K562 (cell line): ENCODE results near the gene TRPC4. TPM values are rescaled to one million over a fixed set of nuclear protein-coding genes. Genes with fewer than 3 reads are reported as not detected.

Experiments
- ATAC-seq: fragments of 200-7000 bp; cut with Tn5 transposase; 3 replicates; pipeline ENCODE4 v1.9.1; 2020; ENCODE audit warnings: moderate library complexity
- BruUV-seq: library from RNA; stranded (reverse); fragments of 400-500 nt; replicated peaks from 2 replicates; lab custom pipeline; 2021; lab: Mats Ljungman, UMichigan
- CTCF ChIA-PET: fragments of 300-600 bp; formaldehyde crosslinking; extraction: SDS; loops from one replicate; lab custom pipeline; 2021; ENCODE audit warnings: low intra/inter-chr PET ratio; lab: Yijun Ruan, JAX
- POLR2A ChIA-PET: fragments of 300-600, 350-650 bp; sonication (Branson Sonifier 250); formaldehyde crosslinking; extraction: SDS; loops from one replicate; lab custom pipeline; 2021; ENCODE audit warnings: antibody characterized with exemption, inconsistent platforms; lab: Yijun Ruan, JAX
- DNase-seq, 4 experiments: peaks; one replicate each; pipeline versions ENCODE4 v3.0.0 to v3.0.0-alpha.2; 2011 to 2018; ENCODE audit warnings: low spot score in 3 of 4, mixed read lengths in 3 of 4; ENCODE audit errors: extremely low read depth in 1 of 4
- FAIRE-seq: peaks from 2 replicates; lab custom pipeline; 2011; peaks lifted over from hg19 to GRCh38; lab: Jason Lieb, UNC
- H2AFZ ChIP-seq: 2 replicates; pipeline ENCODE4 v1.6.0; 2011; ENCODE audit warnings: low read depth, low read length, control low read depth, inconsistent platforms
- H3K27ac ChIP-seq: fragments of 200-600 bp; 3 replicates; pipeline ENCODE4 v1.8.0; 2011; ENCODE audit warnings: low read depth, mild to moderate bottlenecking, control low read depth, inconsistent platforms, low read length, moderate library complexity, mixed read lengths; ENCODE audit errors: extremely low read depth
- H3K27me3 ChIP-seq, 2 experiments: fragments of 300-600 bp in 1 of 2; 2 replicates in 1 of 2; 3 replicates in 1 of 2; pipeline versions ENCODE4 v1.6.0 to v1.8.0; 2011; ENCODE audit warnings: inconsistent platforms in 2 of 2, low read length in 2 of 2, mild to moderate bottlenecking in 1 of 2, mixed read lengths in 1 of 2, moderate library complexity in 1 of 2; ENCODE audit not compliant: control insufficient read depth in 2 of 2, insufficient read depth in 2 of 2
- H3K36me3 ChIP-seq: fragments of 300-600 bp; 3 replicates; pipeline ENCODE4 v1.8.0; 2011; ENCODE audit warnings: mild to moderate bottlenecking, low read length, inconsistent platforms; ENCODE audit not compliant: control insufficient read depth, insufficient read depth
- H3K4me1 ChIP-seq, 2 experiments: fragments of 200-600 bp in 1 of 2; replicated peaks in 1 of 2; 2 replicates in 1 of 2; 3 replicates in 1 of 2; pipeline versions ENCODE4 v1.5.1 to v1.8.0; 2011; ENCODE audit warnings: inconsistent platforms in 2 of 2, low read length in 2 of 2, mild to moderate bottlenecking in 1 of 2, mixed read lengths in 1 of 2, moderate library complexity in 1 of 2; ENCODE audit not compliant: control insufficient read depth in 2 of 2, insufficient read depth in 2 of 2
- H3K4me2 ChIP-seq: 2 replicates; pipeline ENCODE4 v1.6.1; 2011; ENCODE audit warnings: low read length, control low read depth, inconsistent platforms, mixed read lengths; ENCODE audit not compliant: insufficient read depth
- H3K4me3 ChIP-seq: fragments of 200-600 bp; sonication (generic), shearing (Covaris generic); 2 replicates; pipeline ENCODE4 v1.5.1; 2016; ENCODE audit warnings: control low read depth, inconsistent platforms
- H3K79me2 ChIP-seq: fragments of 200-600 bp; 3 replicates; pipeline ENCODE4 v1.8.0; 2011; ENCODE audit warnings: low read length, inconsistent platforms; ENCODE audit not compliant: control insufficient read depth, insufficient read depth
- H3K9ac ChIP-seq, 2 experiments: 2 replicates each; pipeline versions ENCODE4 v1.6.0 to v1.6.1; 2011; ENCODE audit warnings: low read depth in 2 of 2, low read length in 2 of 2, control low read depth in 1 of 2, inconsistent platforms in 1 of 2, mild to moderate bottlenecking in 1 of 2, mixed read lengths in 1 of 2; ENCODE audit not compliant: insufficient read depth in 1 of 2
- H3K9me1 ChIP-seq: one replicate; pipeline ENCODE4 v1.6.0; 2011; ENCODE audit warnings: inconsistent platforms, mild to moderate bottlenecking, low read length, moderate library complexity; ENCODE audit not compliant: control insufficient read depth, insufficient read depth
- H3K9me3 ChIP-seq: replicated peaks from 2 replicates; pipeline ENCODE4 v1.5.1; 2011; ENCODE audit warnings: low read depth, low read length, inconsistent platforms; ENCODE audit not compliant: control insufficient read depth, insufficient read depth
- H4K20me1 ChIP-seq: replicated peaks from 2 replicates; pipeline ENCODE4 v1.6.1; 2011; ENCODE audit warnings: low read length, inconsistent platforms, mixed read lengths; ENCODE audit not compliant: control insufficient read depth, insufficient read depth
- ADNP ChIP-seq: fragments of 200-800 bp; sonication (Bioruptor generic); IDR thresholded peaks from 2 replicates; pipeline ENCODE4 v1.6.1; 2016; ENCODE audit warnings: missing genetic modification characterization, missing compliant biosample characterization
- BRF2 ChIP-seq: IDR thresholded peaks from 3 replicates; pipeline ENCODE4 v1.6.1; 2011; ENCODE audit warnings: borderline replicate concordance, mild to moderate bottlenecking; ENCODE audit not compliant: insufficient read length, insufficient read depth
- CAMTA2 ChIP-seq: fragments of 250-450 bp; sonication (Bioruptor Pico); conservative IDR thresholded peaks from 2 replicates; pipeline ENCODE4 v1.5.1; 2022
- ETS2 ChIP-seq: IDR thresholded peaks from 2 replicates; pipeline ENCODE4 v1.6.1; 2016; ENCODE audit warnings: borderline replicate concordance, missing genetic modification characterization, mild to moderate bottlenecking, moderate library complexity, missing compliant biosample characterization; ENCODE audit not compliant: poor library complexity, severe bottlenecking
- HNRNPUL1 ChIP-seq: fragments of 200-400 bp; formaldehyde crosslinking; IDR thresholded peaks from 2 replicates; pipeline ENCODE4 v1.6.1; 2017; ENCODE audit warnings: low read length
- HOXB6 ChIP-seq: fragments of 250-450 bp; sonication (Bioruptor Pico); IDR thresholded peaks from 2 replicates; pipeline ENCODE4 v1.5.1; 2022; ENCODE audit warnings: mild to moderate bottlenecking, borderline replicate concordance
- JUN ChIP-seq, 2 experiments: sonication (generic) in 1 of 2; formaldehyde crosslinking in 1 of 2; IDR thresholded peaks; 2 replicates each; pipeline versions ENCODE4 v1.6.1 to v1.8.0; 2012 to 2022; ENCODE audit warnings: borderline replicate concordance in 2 of 2, mild to moderate bottlenecking in 2 of 2, improper control_type of control experiment in 1 of 2, low read depth in 1 of 2, low read length in 1 of 2, missing genetic modification reagents in 1 of 2
- MCM2 ChIP-seq: fragments of 450-650 bp; IDR thresholded peaks from 2 replicates; pipeline ENCODE4 v1.6.1; 2017; ENCODE audit warnings: low read depth, mild to moderate bottlenecking
- PREB ChIP-seq: sonication (generic); formaldehyde crosslinking; IDR thresholded peaks from 2 replicates; pipeline ENCODE4 v1.8.1; 2023; ENCODE audit warnings: mild to moderate bottlenecking, missing genetic modification reagents
- SOX6 ChIP-seq: fragments of 450-650 bp; IDR thresholded peaks from 2 replicates; pipeline ENCODE4 v1.6.1; 2014; ENCODE audit warnings: mild to moderate bottlenecking
- STAT5A ChIP-seq: IDR thresholded peaks from 2 replicates; pipeline ENCODE4 v1.6.1; 2012; ENCODE audit warnings: low read length, inconsistent platforms, borderline replicate concordance
- XRCC3 ChIP-seq: fragments of 450-650 bp; IDR thresholded peaks from 2 replicates; pipeline ENCODE4 v1.6.1; 2017; ENCODE audit warnings: mild to moderate bottlenecking, moderate library complexity
- ZNF408 ChIP-seq: fragments of 250-450 bp; sonication (Bioruptor Pico); IDR thresholded peaks from 2 replicates; pipeline ENCODE4 v1.4.0; 2020; ENCODE audit warnings: low read depth, mild to moderate bottlenecking, moderate library complexity
- ZNF644 ChIP-seq: fragments of 200-800 bp; sonication (Bioruptor generic); IDR thresholded peaks from 2 replicates; pipeline ENCODE4 v1.6.1; 2016; ENCODE audit warnings: low read depth, missing genetic modification characterization, missing compliant biosample characterization
- WGBS: fragments of 100-300 bp; shearing (Covaris generic); methylation state at CpG from one replicate; pipeline ENCODE4 v1.1.6; 2016; ENCODE audit warnings: low coverage, mixed read lengths; ENCODE audit not compliant: insufficient coverage; ENCODE audit errors: missing lambda C conversion rate; 5-methylcytosine and 5-hydroxymethylcytosine counted together
- in situ Hi-C: fragments of 300-500 bp; cut with MboI; formaldehyde crosslinking; loops from 4 replicates; pipeline ENCODE4 v1.15.0; 2018; ENCODE audit warnings: inconsistent platforms, mixed read lengths
- intact Hi-C: fragments of 100-400 bp; cut with micrococcal nuclease; formaldehyde crosslinking; loops from 2 replicates; pipeline ENCODE4 v1.14.2; 2022
- polyA plus RNA-seq, 8 experiments: library from polyadenylated mRNA; depleted of rRNA in 4 of 8; stranded (reverse) in 5 of 8; unstranded in 3 of 8; fragments of >200 nt; fragmentation: Nextera tagmentation in 2 of 8; fragmentation: Illumina TruSeq in 1 of 8; extraction: Ambion mirVana in 2 of 8; extraction: Trizol in 1 of 8; gene quantifications; 2 replicates each; pipeline versions ENCODE4 v1.2.1 to v1.2.3, GENCODE V29; 2011 to 2014; ENCODE audit warnings: inconsistent platforms in 1 of 8, missing spikeins in 1 of 8
- total RNA-seq, 7 experiments: library from RNA; depleted of rRNA in 6 of 7; stranded (reverse); fragments of >200 nt in 6 of 7; fragmentation: Illumina TruSeq in 2 of 7; extraction: Trizol in 2 of 7; gene quantifications; 2 replicates each; pipeline versions ENCODE4 v1.2.1 to v1.2.3, GENCODE V29; 2011 to 2021; ENCODE audit warnings: low replicate concordance in 1 of 7

The TRPC4 gene
- total and polyA plus RNA-seq, 9 of the 15 experiments (the other 6 are each of a cell fraction or from before 2014, with no cell fraction given) = 0.03 to 0.04 TPM; not detected in 7

- no peak for TF ChIP-seq HNRNPUL1
- no peak for TF ChIP-seq ZNF408 (CRISPR knock-in tag)
- TF ChIP-seq CAMTA2 (CRISPR knock-in tag) = no peak
- TF ChIP-seq STAT5A = no peak
- TF ChIP-seq, all 486 proteins: peak for 0
Measured at GRCh38 chr13:37601648-37602440, 267.7 kb downstream of the TRPC4 start (continued).

- no peak overlapping the region for H3K4me2 ChIP-seq
- no peaks in the 10 kb centered on the region for H3K9me3 ChIP-seq
- in situ Hi-C loops = no loop called here
- ChIA-PET POLR2A (no interaction called here), CTCF (no interaction called here)
- no peak overlapping the region for H2AFZ ChIP-seq
- H3K4me3 ChIP-seq = no peak overlapping the region
- no peak for DNase-seq
- H3K27ac ChIP-seq = no peak overlapping the region
- H3K36me3 ChIP-seq = no peaks in the 10 kb centered on the region
- no TSS peak for BruUV-seq
- intact Hi-C loops = no loop called here
- H3K79me2 ChIP-seq = no peaks in the 10 kb centered on the region
- no peaks in the 10 kb centered on the region for H3K27me3 ChIP-seq
- 0% methylated on average over 2 of the region's 2 CpGs for WGBS
- H3K4me1 ChIP-seq = no peaks in the 10 kb centered on the region
- H3K9ac ChIP-seq = no peak overlapping the region
- ATAC-seq = no peak
- H4K20me1 ChIP-seq = no peaks in the 10 kb centered on the region
- no peak for FAIRE-seq
- H3K9me1 ChIP-seq = no peaks in the 10 kb centered on the region
- no peak for TF ChIP-seq BRF2
- no peak for TF ChIP-seq ZNF644 (tag)
- TF ChIP-seq ADNP = no peak
- TF ChIP-seq ETS2 (tag) = no peak
- no peak for TF ChIP-seq PREB (CRISPR knock-in tag)
- TF ChIP-seq XRCC3 = no peak
- no peak for TF ChIP-seq HOXB6 (CRISPR knock-in tag)
- no peak for TF ChIP-seq MCM2
- TF ChIP-seq JUN (IDR thresholded peaks at IDR 0.05; ENCODE audit: borderline replicate concordance, low read depth, low read length) = no peak
- no peak for TF ChIP-seq JUN (CRISPR knock-in tag; IDR thresholded peaks at IDR 0.05; ENCODE audit: borderline replicate concordance)
- TF ChIP-seq SOX6 = no peak
Measured at GRCh38 chr13:37599519-37599918, 270.1 kb downstream of the TRPC4 start.
